HG02981 (cell line): ENCODE data around the gene STARD6.
A peak's percentile ranks its signal among the peaks of the same experiment; 100 is the strongest.
"Not testable (repeated sequence)": the region's sequence is repeated elsewhere in the genome, so short reads cannot be mapped to it uniquely, and the experiment has no call there.

Experiments used
- ATAC-seq: cut with Tn5 transposase; IDR thresholded peaks from one replicate; pipeline ENCODE4 v1.9.1; 2021; ENCODE audit warnings: mild to moderate bottlenecking, moderate library complexity; ENCODE audit not compliant: unreplicated experiment

Gene STARD6

GRCh38 chr18:54357660-54358494 is at the start of gene STARD6, which contains the start of gene C18orf54:
Gene STARD6 (minus strand): TSS chr18:54357858. CDS start chr18:54354573, 3,285 bp downstream.
Gene C18orf54 (plus strand): TSS chr18:54357906. CDS start chr18:54360573, 2,667 bp downstream.
- ATAC-seq, result peak; percentile 95

- no peak for ATAC-seq
These were observed 47.6 kb upstream of the STARD6 start for GRCh38 chr18:54405290-54405689.

GRCh38 chr18:54396760-54397159 is 39.1 kb upstream of the STARD6 start:
- ATAC-seq, result no peak

- ATAC-seq, result no peak
These were observed 36.1 kb upstream of the STARD6 start for GRCh38 chr18:54393648-54394294.

- ATAC-seq, result peak; percentile 55
These were observed 34.9 kb upstream of the STARD6 start for GRCh38 chr18:54392543-54393023.

- ATAC-seq, result no peak
These were observed 33.2 kb upstream of the STARD6 start for GRCh38 chr18:54390838-54391237.

GRCh38 chr18:54389143-54389505 is 31.5 kb upstream of the STARD6 start:
- ATAC-seq, result no peak

- ATAC-seq, result peak; percentile 93
These were observed 30.8 kb upstream of the STARD6 start for GRCh38 chr18:54388203-54389142.

GRCh38 chr18:54387631-54388030 is 30.0 kb upstream of the STARD6 start:
- ATAC-seq, result no peak

GRCh38 chr18:54386800-54387495 is 29.3 kb upstream of the STARD6 start:
- not testable (repeated sequence) for ATAC-seq

- no peak for ATAC-seq
These were observed 28.4 kb upstream of the STARD6 start for GRCh38 chr18:54386043-54386442.

- no peak for ATAC-seq
These were observed 25.1 kb upstream of the STARD6 start for GRCh38 chr18:54382733-54383252.

GRCh38 chr18:54382076-54382475 is 24.4 kb upstream of the STARD6 start:
- no peak for ATAC-seq

GRCh38 chr18:54381640-54382039 is 24.0 kb upstream of the STARD6 start:
- no peak for ATAC-seq

GRCh38 chr18:54378057-54378456 is 20.4 kb upstream of the STARD6 start:
- ATAC-seq, result no peak

- ATAC-seq, result no peak
These were observed 2.7 kb upstream of the STARD6 start for GRCh38 chr18:54360406-54360805.

GRCh38 chr18:54359233-54359632 is 1.6 kb upstream of the STARD6 start:
- no peak for ATAC-seq

- peak; percentile 7 for ATAC-seq
These were observed 910 bp upstream of the STARD6 start for GRCh38 chr18:54358495-54359040.

- peak; percentile 38 for ATAC-seq
These were observed 487 bp downstream of the STARD6 start for GRCh38 chr18:54357082-54357659.
